Activated CD4-positive, alpha-beta memory T cell treated with anti-CD3 and anti-CD28 coated beads for 36 hours (primary cell): ENCODE data around the gene DNAJC3. TPM values are rescaled to one million over a fixed set of nuclear protein-coding genes. Genes with fewer than 3 reads are reported as not detected.
"Not testable (repeated sequence)": the region's sequence is repeated elsewhere in the genome, so short reads cannot be mapped to it uniquely, and the experiment has no call there.

Experiments used
- CTCF ChIA-PET: fragments of 350-600 bp; sonication (Branson Sonifier 250); formaldehyde crosslinking; loops from one replicate; lab custom pipeline; 2021; ENCODE audit warnings: antibody characterized with exemption, inconsistent platforms; lab: Charles Lee
- POLR2A ChIA-PET: fragments of 350-600 bp; sonication (Branson Sonifier 250); formaldehyde crosslinking; loops from one replicate; lab custom pipeline; 2021; ENCODE audit warnings: antibody characterized with exemption; lab: Charles Lee
- DNase-seq: peaks from one replicate; pipeline ENCODE4 v3.0.0-alpha.2; 2020
- H3K27ac Mint-ChIP-seq: one replicate; pipeline ENCODE4 v1.8.0; 2021; ENCODE audit warnings: mixed read lengths
- H3K27me3 Mint-ChIP-seq: one replicate; pipeline ENCODE4 v1.8.0; 2021; ENCODE audit warnings: mixed read lengths
- H3K36me3 Mint-ChIP-seq: one replicate; pipeline ENCODE4 v1.8.0; 2021; ENCODE audit warnings: mixed read lengths
- H3K4me1 Mint-ChIP-seq: one replicate; pipeline ENCODE4 v1.8.0; 2021; ENCODE audit warnings: low read depth, mixed read lengths
- H3K4me3 Mint-ChIP-seq: one replicate; pipeline ENCODE4 v1.8.0; 2021; ENCODE audit warnings: mild to moderate bottlenecking, mixed read lengths
- H3K9me3 Mint-ChIP-seq: one replicate; pipeline ENCODE4 v1.8.0; 2021; ENCODE audit warnings: mixed read lengths
- intact Hi-C: fragments of 100-400 bp; cut with micrococcal nuclease; formaldehyde crosslinking; loops from one replicate; pipeline ENCODE4 v1.15.1; 2023
- total RNA-seq, 2 experiments: library from RNA; stranded (reverse); gene quantifications; one replicate each; pipeline ENCODE4 v1.2.3, GENCODE V29; 2021

The DNAJC3 gene
- total RNA-seq, 2 experiments from 2014 or later, result 19.2 to 20.1 TPM

GRCh38 chr13:95707035-95707434 lies 30.1 kb downstream of the DNAJC3 start:
- intact Hi-C loops, result no loop called here
- H3K36me3 Mint-ChIP-seq, result peaks cover 20% of the 10 kb centered on the region
- no peak for DNase-seq

GRCh38 chr13:95707442-95708390 lies 30.8 kb downstream of the DNAJC3 start:
- intact Hi-C loops, result no loop called here
- peaks cover 36% of the 10 kb centered on the region for H3K4me1 Mint-ChIP-seq
- peaks cover 24% of the 10 kb centered on the region for H3K36me3 Mint-ChIP-seq
- POLR2A ChIA-PET, result interaction anchor here (1.4 kb wide), 1 partner anchor 11 kb away, joined by 3 read pairs; no protein-coding TSS in a partner anchor
- H3K27ac Mint-ChIP-seq, result no peak overlapping the region
- CTCF ChIA-PET, result no interaction called here
- H3K4me3 Mint-ChIP-seq, result no peak overlapping the region
- no peaks in the 10 kb centered on the region for H3K27me3 Mint-ChIP-seq
- H3K9me3 Mint-ChIP-seq, result no peaks in the 10 kb centered on the region
- no peak for DNase-seq

More at GRCh38 chr13:95707035-95707434, 30.1 kb downstream of the DNAJC3 start:
- peaks cover 43% of the 10 kb centered on the region for H3K4me1 Mint-ChIP-seq
- CTCF ChIA-PET, result no interaction called here
- no peak overlapping the region for H3K4me3 Mint-ChIP-seq
- POLR2A ChIA-PET, result interaction anchor here (1.4 kb wide), 1 partner anchor 12 kb away, joined by 3 read pairs; no protein-coding TSS in a partner anchor
- H3K9me3 Mint-ChIP-seq, result no peaks in the 10 kb centered on the region
- no peaks in the 10 kb centered on the region for H3K27me3 Mint-ChIP-seq
- peak overlapping the region; percentile 69 for H3K27ac Mint-ChIP-seq

- H3K27ac Mint-ChIP-seq, result no peak overlapping the region
- no peaks in the 10 kb centered on the region for H3K27me3 Mint-ChIP-seq
- ChIA-PET CTCF (no interaction called here), POLR2A (no interaction called here)
- intact Hi-C loops, result no loop called here
- DNase-seq, result no peak
- peaks cover 6% of the 10 kb centered on the region for H3K9me3 Mint-ChIP-seq
- H3K4me3 Mint-ChIP-seq, result no peak overlapping the region
- peaks cover 31% of the 10 kb centered on the region for H3K4me1 Mint-ChIP-seq
- peaks cover 30% of the 10 kb centered on the region for H3K36me3 Mint-ChIP-seq
Observed at GRCh38 chr13:95708391-95708774, 31.4 kb downstream of the DNAJC3 start.

- intact Hi-C loops, result no loop called here
- Mint-ChIP-seq H3K4me1 (peaks cover 27% of the 10 kb centered on the region), H3K4me3 (no peak overlapping the region), H3K27ac (no peak overlapping the region), H3K9me3 (peaks cover 7% of the 10 kb centered on the region), H3K36me3 (peaks cover 33% of the 10 kb centered on the region), H3K27me3 (no peaks in the 10 kb centered on the region)
- ChIA-PET POLR2A (no interaction called here), CTCF (no interaction called here)
- DNase-seq, result no peak
Observed at GRCh38 chr13:95708811-95709500, 32.0 kb downstream of the DNAJC3 start.

GRCh38 chr13:95710313-95710712 lies 33.4 kb downstream of the DNAJC3 start:
- CTCF ChIA-PET, result interaction anchor here (1.1 kb wide), 1 partner anchor 86 kb away, joined by 3 read pairs; no protein-coding TSS in a partner anchor
- Mint-ChIP-seq H3K4me1 (peaks cover 18% of the 10 kb centered on the region), H3K27ac (no peak overlapping the region), H3K27me3 (no peaks in the 10 kb centered on the region), H3K4me3 (no peak overlapping the region), H3K9me3 (peaks cover 7% of the 10 kb centered on the region), H3K36me3 (peaks cover 33% of the 10 kb centered on the region)
- DNase-seq, result no peak
- POLR2A ChIA-PET, result no interaction called here
- intact Hi-C loops, result no loop called here

- intact Hi-C loops, CTCF ChIA-PET, H3K27ac Mint-ChIP-seq, H3K9me3 Mint-ChIP-seq, DNase-seq, H3K4me3 Mint-ChIP-seq, POLR2A ChIA-PET, H3K27me3 Mint-ChIP-seq, H3K4me1 Mint-ChIP-seq: not testable (repeated sequence)
- H3K36me3 Mint-ChIP-seq, result peaks cover 48% of the 10 kb centered on the region
Observed at GRCh38 chr13:95712846-95713245, 35.9 kb downstream of the DNAJC3 start.

- Mint-ChIP-seq H3K27ac (no peak overlapping the region), H3K4me3 (no peak overlapping the region), H3K27me3 (no peaks in the 10 kb centered on the region), H3K4me1 (no peaks in the 10 kb centered on the region), H3K36me3 (peaks cover 49% of the 10 kb centered on the region), H3K9me3 (peaks cover 7% of the 10 kb centered on the region)
- ChIA-PET CTCF (no interaction called here), POLR2A (no interaction called here)
- intact Hi-C loops, result no loop called here
- no peak for DNase-seq
Observed at GRCh38 chr13:95713651-95714050, 36.7 kb downstream of the DNAJC3 start.

GRCh38 chr13:95714142-95714832 lies 37.3 kb downstream of the DNAJC3 start:
- Mint-ChIP-seq H3K4me1 (no peaks in the 10 kb centered on the region), H3K36me3 (peaks cover 51% of the 10 kb centered on the region), H3K27ac (no peak overlapping the region), H3K4me3 (no peak overlapping the region), H3K9me3 (peaks cover 7% of the 10 kb centered on the region), H3K27me3 (no peaks in the 10 kb centered on the region)
- no peak for DNase-seq
- ChIA-PET POLR2A (no interaction called here), CTCF (no interaction called here)
- intact Hi-C loops, result no loop called here

GRCh38 chr13:95716231-95716630 lies 39.3 kb downstream of the DNAJC3 start:
- CTCF ChIA-PET, result no interaction called here
- peaks cover 7% of the 10 kb centered on the region for H3K9me3 Mint-ChIP-seq
- H3K27me3 Mint-ChIP-seq, result no peaks in the 10 kb centered on the region
- intact Hi-C loops, result no loop called here
- POLR2A ChIA-PET, result no interaction called here
- peaks cover 38% of the 10 kb centered on the region for H3K36me3 Mint-ChIP-seq
- H3K4me3 Mint-ChIP-seq, result no peak overlapping the region
- H3K27ac Mint-ChIP-seq, result no peak overlapping the region
- no peak for DNase-seq
- peaks cover 2% of the 10 kb centered on the region for H3K4me1 Mint-ChIP-seq

- Mint-ChIP-seq H3K36me3 (peaks cover 32% of the 10 kb centered on the region), H3K4me1 (peaks cover 7% of the 10 kb centered on the region), H3K27me3 (no peaks in the 10 kb centered on the region), H3K9me3 (no peaks in the 10 kb centered on the region), H3K27ac (no peak overlapping the region), H3K4me3 (no peak overlapping the region)
- POLR2A ChIA-PET, result interaction anchor here (0.7 kb wide), 1 partner anchor 695 kb away, joined by 3 read pairs; no protein-coding TSS in a partner anchor
- no peak for DNase-seq
- CTCF ChIA-PET, result no interaction called here
- intact Hi-C loops, result no loop called here
Observed at GRCh38 chr13:95722241-95722640, 45.3 kb downstream of the DNAJC3 start.

- H3K4me1 Mint-ChIP-seq, result peaks cover 7% of the 10 kb centered on the region
- no peaks in the 10 kb centered on the region for H3K9me3 Mint-ChIP-seq
- no peaks in the 10 kb centered on the region for H3K27me3 Mint-ChIP-seq
- intact Hi-C loops, result no loop called here
- H3K4me3 Mint-ChIP-seq, result no peak overlapping the region
- H3K36me3 Mint-ChIP-seq, result peaks cover 35% of the 10 kb centered on the region
- ChIA-PET CTCF (interaction anchor here (0.7 kb wide), 1 partner anchor 11 kb away, joined by 4 read pairs; no protein-coding TSS in a partner anchor), POLR2A (no interaction called here)
- H3K27ac Mint-ChIP-seq, result no peak overlapping the region
- DNase-seq, result no peak
Observed at GRCh38 chr13:95723438-95723837, 46.5 kb downstream of the DNAJC3 start.

GRCh38 chr13:95724252-95724651 lies 47.3 kb downstream of the DNAJC3 start:
- H3K27me3 Mint-ChIP-seq, result no peaks in the 10 kb centered on the region
- H3K9me3 Mint-ChIP-seq, result no peaks in the 10 kb centered on the region
- H3K4me3 Mint-ChIP-seq, result no peak overlapping the region
- ChIA-PET CTCF (no interaction called here), POLR2A (no interaction called here)
- DNase-seq, result no peak
- H3K36me3 Mint-ChIP-seq, result peaks cover 36% of the 10 kb centered on the region
- peaks cover 10% of the 10 kb centered on the region for H3K4me1 Mint-ChIP-seq
- intact Hi-C loops, result no loop called here
- H3K27ac Mint-ChIP-seq, result no peak overlapping the region
